Endothelial cell of umbilical vein (primary cell): ENCODE data around the gene NR5A1. TPM values are rescaled to one million over a fixed set of nuclear protein-coding genes. Genes with fewer than 3 reads are reported as not detected.

Experiments used
- BruUV-seq: library from RNA; stranded (reverse); fragments of 400-500 nt; replicated peaks from 2 replicates; lab custom pipeline; 2021; lab: Mats Ljungman, UMichigan
- CTCF ChIA-PET: fragments of 300-600, 350-600 bp; sonication (Branson Sonifier 250); formaldehyde crosslinking; loops from one replicate; lab custom pipeline; 2021; ENCODE audit warnings: antibody characterized with exemption, inconsistent platforms; lab: Charles Lee
- POLR2A ChIA-PET: fragments of 300-600, 350-600 bp; sonication (Branson Sonifier 250); formaldehyde crosslinking; loops from one replicate; lab custom pipeline; 2021; ENCODE audit warnings: antibody characterized with exemption, inconsistent platforms; lab: Charles Lee
- DNase-seq: peaks from one replicate; pipeline ENCODE4 v3.0.0-alpha.2; 2011; ENCODE audit warnings: low read depth, low spot score
- FAIRE-seq: peaks from 2 replicates; lab custom pipeline; 2011; peaks lifted over from hg19 to GRCh38; lab: Jason Lieb, UNC
- H2AFZ ChIP-seq: 2 replicates; pipeline ENCODE4 v1.6.0; 2012; ENCODE audit warnings: low read depth, low read length, control low read depth, inconsistent platforms
- H3K27ac ChIP-seq: 2 replicates; pipeline ENCODE4 v1.5.1; 2011; ENCODE audit warnings: low read depth, mild to moderate bottlenecking, control low read depth, low read length, moderate library complexity; ENCODE audit not compliant: insufficient read depth
- H3K27me3 ChIP-seq, 2 experiments: 2 replicates each; pipeline versions ENCODE4 v1.6.0 to v1.6.1; 2011; ENCODE audit warnings: low read length in 2 of 2, mixed read lengths in 1 of 2; ENCODE audit not compliant: control insufficient read depth in 2 of 2, insufficient read depth in 2 of 2
- H3K36me3 ChIP-seq, 2 experiments: 2 replicates in 1 of 2; 3 replicates in 1 of 2; pipeline ENCODE4 v1.5.1; 2011; ENCODE audit warnings: low read length in 2 of 2, mild to moderate bottlenecking in 1 of 2, moderate library complexity in 1 of 2; ENCODE audit not compliant: control insufficient read depth in 2 of 2, insufficient read depth in 2 of 2; ENCODE audit errors: extremely low read depth in 1 of 2
- H3K4me1 ChIP-seq: 3 replicates; pipeline ENCODE4 v1.5.1; 2011; ENCODE audit warnings: mild to moderate bottlenecking, low read length; ENCODE audit not compliant: control insufficient read depth, insufficient read depth; ENCODE audit errors: extremely low read depth
- H3K4me2 ChIP-seq: 2 replicates; pipeline ENCODE4 v1.6.1; 2011; ENCODE audit warnings: low read length, control low read depth, mixed read lengths; ENCODE audit not compliant: insufficient read depth
- H3K4me3 ChIP-seq, 3 experiments: fragments of 200-600 bp in 1 of 3; sonication (generic), shearing (Covaris generic) in 1 of 3; replicated peaks in 1 of 3; 2 replicates each; pipeline ENCODE4 v1.5.1; 2011 to 2016; ENCODE audit warnings: control low read depth in 3 of 3, low read length in 3 of 3, mild to moderate bottlenecking in 2 of 3, inconsistent platforms in 1 of 3, low read depth in 1 of 3, moderate library complexity in 1 of 3; ENCODE audit not compliant: insufficient read depth in 1 of 3
- H3K79me2 ChIP-seq: 2 replicates; pipeline ENCODE4 v1.6.0; 2012; ENCODE audit warnings: low read length, inconsistent platforms; ENCODE audit not compliant: control insufficient read depth, insufficient read depth
- H3K9ac ChIP-seq: replicated peaks from 2 replicates; pipeline ENCODE3; 2011; ENCODE audit warnings: low read length, control low read depth; ENCODE audit not compliant: insufficient read depth; ENCODE audit errors: extremely low read depth
- H3K9me1 ChIP-seq: replicated peaks from 3 replicates; pipeline ENCODE4 v1.6.0; 2011; ENCODE audit warnings: mild to moderate bottlenecking, low read length; ENCODE audit not compliant: control insufficient read depth, insufficient read depth; ENCODE audit errors: extremely low read depth
- H3K9me3 ChIP-seq: replicated peaks from 2 replicates; pipeline ENCODE4 v1.5.1; 2012; ENCODE audit warnings: low read length, inconsistent platforms; ENCODE audit not compliant: control insufficient read depth, insufficient read depth
- H4K20me1 ChIP-seq: replicated peaks from 2 replicates; pipeline ENCODE3; 2011; ENCODE audit warnings: mild to moderate bottlenecking, low read length; ENCODE audit not compliant: control insufficient read depth, insufficient read depth; ENCODE audit errors: extremely low read depth
- CTCF ChIP-seq, 2 donors: IDR thresholded peaks; 1 replicate in 1 of 2; 2 replicates in 1 of 2; pipeline ENCODE4 v1.5.1; 2011; ENCODE audit warnings: low read length in 2 of 2, mild to moderate bottlenecking in 2 of 2, moderate library complexity in 2 of 2, control low read depth in 1 of 2, inconsistent platforms in 1 of 2, low read depth in 1 of 2; ENCODE audit not compliant: insufficient read depth in 1 of 2; ENCODE audit errors: extremely low read depth in 1 of 2
- EZH2 ChIP-seq: IDR thresholded peaks from 2 replicates; pipeline ENCODE4 v1.6.1; 2012; ENCODE audit warnings: borderline replicate concordance, low read depth, mild to moderate bottlenecking, moderate library complexity, low read length, inconsistent platforms; ENCODE audit not compliant: severe bottlenecking
- FOS ChIP-seq: IDR thresholded peaks from 2 replicates; pipeline ENCODE4 v1.6.1; 2011; ENCODE audit warnings: mild to moderate bottlenecking, low read length, moderate library complexity, borderline replicate concordance; ENCODE audit not compliant: insufficient read depth
- GATA2 ChIP-seq: IDR thresholded peaks from 2 replicates; pipeline ENCODE4 v1.7.0; 2011; ENCODE audit warnings: low read depth, mild to moderate bottlenecking, moderate library complexity, mixed read lengths, low read length; ENCODE audit not compliant: insufficient read length, insufficient read depth
- JUN ChIP-seq: IDR thresholded peaks from 2 replicates; pipeline ENCODE4 v1.6.1; 2011; ENCODE audit warnings: borderline replicate concordance, low read depth; ENCODE audit not compliant: insufficient read length, insufficient read depth
- MAX ChIP-seq: IDR thresholded peaks from 2 replicates; pipeline ENCODE4 v1.6.1; 2011; ENCODE audit not compliant: insufficient read depth, insufficient read length
- MYC ChIP-seq: IDR thresholded peaks from one replicate; pipeline ENCODE4 v1.6.1; 2011; ENCODE audit warnings: mild to moderate bottlenecking, low read depth, low read length
- POLR2A ChIP-seq: IDR thresholded peaks from 2 replicates; pipeline ENCODE4 v1.6.1; 2012; ENCODE audit warnings: low read depth, mild to moderate bottlenecking, control low read depth, low read length
- POLR2AphosphoS5 ChIP-seq: IDR thresholded peaks from 2 replicates; pipeline ENCODE4 v1.6.1; 2012; ENCODE audit warnings: low read depth, mild to moderate bottlenecking, control low read depth, low read length, moderate library complexity; ENCODE audit not compliant: insufficient read depth
- dilution Hi-C: fragments of 300-500 bp; cut with MboI; formaldehyde crosslinking; loops from one replicate; pipeline ENCODE4 v1.15.0; 2019; ENCODE audit warnings: low sequenced_read_pairs; ENCODE audit not compliant: extremely low pct_ligation_motif_present
- intact Hi-C: fragments of 100-400 bp; cut with micrococcal nuclease; formaldehyde crosslinking; loops from one replicate; pipeline ENCODE4 v1.10.0; 2022
- polyA plus RNA-seq, 4 experiments: library from polyadenylated mRNA; depleted of rRNA in 3 of 4; stranded (reverse) in 3 of 4; unstranded in 1 of 4; fragments of >200 nt; gene quantifications; 2 replicates each; pipeline versions ENCODE4 v1.2.1 to v1.2.3, GENCODE V29; 2011 to 2012; ENCODE audit warnings: missing spikeins in 1 of 4
- total RNA-seq: library from RNA; stranded (reverse); gene quantifications from 2 replicates; pipeline ENCODE4 v1.2.3, GENCODE V29; 2021

Gene NR5A1
- total and polyA plus RNA-seq, 2 donors (not counting 3 experiments of a cell fraction or from before 2014, with no cell fraction given), result not detected

GRCh38 chr9:124458441-124458840, 48.8 kb downstream of the NR5A1 start:
- BruUV-seq, result no TSS peak
- no peaks in the 10 kb centered on the region for H3K9me3 ChIP-seq
- TF ChIP-seq GATA2, result no peak
- TF ChIP-seq CTCF (IDR thresholded peaks at IDR 0.05; ENCODE audit: extremely low read depth in 1 of 2, insufficient read depth in 1 of 2, low read depth in 1 of 2, low read length in 2 of 2), result no peak
- no peak for TF ChIP-seq JUN
- TF ChIP-seq FOS, result no peak
- TF ChIP-seq POLR2AphosphoS5, result no peak
- no peak for TF ChIP-seq MAX
- no peak for TF ChIP-seq POLR2A
- no peak for TF ChIP-seq MYC
- no peak for TF ChIP-seq EZH2
- dilution Hi-C loops (no loop called here), intact Hi-C loops (no loop called here)
- ChIA-PET POLR2A (no interaction called here), CTCF (no interaction called here)
- no peaks in the 10 kb centered on the region for H3K9me1 ChIP-seq
- no peak for DNase-seq
- H3K36me3 ChIP-seq, result no peaks in the 10 kb centered on the region
- no peaks in the 10 kb centered on the region for H3K79me2 ChIP-seq
- no peak overlapping the region for H3K4me3 ChIP-seq
- no peak overlapping the region for H3K27ac ChIP-seq
- H3K4me1 ChIP-seq, result no peaks in the 10 kb centered on the region
- H4K20me1 ChIP-seq, result no peaks in the 10 kb centered on the region
- no peak for FAIRE-seq
- no peak overlapping the region for H3K4me2 ChIP-seq
- no peak overlapping the region for H3K9ac ChIP-seq
- H3K27me3 ChIP-seq, result peaks cover 2 to 3% of the 10 kb centered on the region in 2 experiments
- H2AFZ ChIP-seq, result no peak overlapping the region
